ENCODE measurements around the gene LTF.
"Not testable (repeated sequence)": the region's sequence is repeated elsewhere in the genome, so short reads cannot be mapped to it uniquely, and the experiment has no call there.

Gene LTF

DNA sequence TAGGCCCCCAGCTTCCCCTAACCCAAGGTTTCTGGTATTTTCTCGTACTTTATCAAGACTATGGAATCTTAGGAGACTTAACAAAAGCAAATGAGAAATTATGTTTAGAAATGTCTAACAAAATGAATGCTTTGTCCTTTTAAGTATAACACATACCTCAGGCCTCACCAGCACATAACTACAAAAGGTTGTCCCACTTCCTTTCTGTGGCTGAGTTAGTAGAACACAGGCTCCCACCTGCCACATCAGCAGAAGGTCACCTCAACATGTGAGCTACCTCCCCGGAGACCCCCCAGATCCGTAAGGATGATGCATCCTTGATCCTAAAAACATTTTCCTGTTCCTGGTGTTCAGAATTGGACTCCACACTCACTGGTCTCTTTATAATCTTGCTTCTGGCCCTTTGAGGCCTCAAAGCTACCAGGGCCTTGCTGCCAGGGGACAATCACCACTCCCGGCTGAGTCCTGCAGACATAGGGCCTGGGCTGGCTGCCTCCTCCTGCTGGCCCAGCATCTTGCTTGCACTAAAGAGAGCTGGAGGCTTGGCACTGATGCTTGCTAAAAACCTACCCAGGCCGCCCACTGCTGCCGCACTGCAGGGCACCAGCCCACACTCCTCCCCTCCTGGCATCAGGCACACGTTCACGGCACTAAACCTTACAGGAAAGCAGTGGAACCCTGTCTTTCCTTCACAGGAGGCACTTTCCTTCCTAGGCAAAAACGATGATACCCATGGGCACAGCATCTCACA lies 54.8 kb downstream of the LTF start:
- DNase-seq: no peak

- no peak for DNase-seq
Observed at GRCh38 chr3:46408853-46409252, 55.9 kb downstream of the LTF start.

GRCh38 chr3:46407970-46408369 lies 56.7 kb downstream of the LTF start:
- no peak for DNase-seq

- DNase-seq: no peak
Observed at GRCh38 chr3:46406788-46407611, 57.7 kb downstream of the LTF start, which contains the start of the genes CCR5AS and CCRL2. CCR5AS (minus strand) TSS chr3:46407066. CCRL2 (plus strand) TSS chr3:46407259; CDS start chr3:46408080, 821 bp downstream.

- DNase-seq: no peak
Observed at GRCh38 chr3:46406443-46406787, 58.3 kb downstream of the LTF start.

GRCh38 chr3:46405301-46406019 lies 59.2 kb downstream of the LTF start:
- no peak for DNase-seq

GRCh38 chr3:46402902-46403301 lies 61.8 kb downstream of the LTF start:
- DNase-seq: not testable (repeated sequence)

DNA sequence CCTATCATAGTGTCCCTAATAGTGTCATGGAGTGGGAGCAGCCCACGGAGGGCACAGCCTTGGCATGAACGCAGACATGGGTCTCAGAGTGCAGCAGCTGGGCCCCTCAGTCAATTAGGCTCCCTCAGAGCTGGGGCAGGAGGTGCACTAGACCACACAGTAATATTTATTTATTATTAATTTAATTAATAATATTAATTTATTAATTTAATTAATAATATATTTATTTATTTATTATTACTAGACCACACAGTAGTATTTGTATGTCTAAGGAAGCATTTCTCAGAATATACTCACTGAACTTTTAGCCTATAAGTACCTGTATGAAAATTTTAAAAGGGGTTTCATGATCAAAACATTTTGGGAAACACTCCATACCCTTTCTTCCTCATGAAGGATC lies 63.1 kb downstream of the LTF start:
- no peak for DNase-seq

GRCh38 chr3:46400846-46401245 lies 63.9 kb downstream of the LTF start:
- DNase-seq: no peak

- DNase-seq: peak; percentile 65
Observed at GRCh38 chr3:46400000-46400734, 64.5 kb downstream of the LTF start.

- no peak for DNase-seq
Observed at GRCh38 chr3:46399557-46399956, 65.1 kb downstream of the LTF start.

GRCh38 chr3:46399098-46399497 lies 65.6 kb downstream of the LTF start:
- DNase-seq: no peak

DNA sequence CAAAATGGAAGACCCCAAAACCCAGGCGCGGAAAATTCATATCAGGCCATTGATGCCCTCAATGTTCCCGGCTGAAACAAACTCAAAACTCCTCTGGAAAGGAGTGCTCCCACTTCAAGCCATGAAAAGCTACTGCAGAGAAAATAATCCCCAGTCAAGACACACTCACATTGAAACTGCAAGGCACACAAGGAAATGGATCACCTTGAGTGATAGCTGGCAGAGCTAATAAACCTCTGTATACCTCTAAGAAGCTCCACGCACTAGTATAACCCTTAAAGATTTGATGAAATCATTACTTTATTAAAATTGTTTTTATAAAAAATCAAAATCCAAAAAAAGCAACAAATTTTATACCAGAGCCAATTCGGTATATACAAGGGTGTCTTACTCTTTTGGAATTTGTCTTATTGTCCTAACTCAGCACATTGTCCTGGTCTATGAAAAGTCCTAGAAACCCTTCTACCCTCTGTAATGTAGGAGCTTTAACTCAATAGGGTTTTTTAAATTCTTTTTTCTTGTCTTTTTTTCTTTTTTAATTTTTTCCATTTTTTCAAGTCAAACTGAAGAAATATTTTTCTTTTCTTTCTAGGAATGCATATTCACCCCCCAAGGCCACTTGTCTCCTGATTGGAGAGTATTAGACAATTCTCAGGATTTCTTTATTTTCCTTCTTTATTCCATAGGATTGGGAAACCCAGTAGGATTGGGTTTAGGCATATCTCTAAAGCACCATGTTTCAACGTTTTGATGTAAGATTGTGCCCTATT lies 66.3 kb downstream of the LTF start:
- DNase-seq: no peak

GRCh38 chr3:46397111-46397510 lies 67.6 kb downstream of the LTF start:
- DNase-seq: no peak

GRCh38 chr3:46395766-46396530 lies 68.8 kb downstream of the LTF start:
- DNase-seq: no peak

DNA sequence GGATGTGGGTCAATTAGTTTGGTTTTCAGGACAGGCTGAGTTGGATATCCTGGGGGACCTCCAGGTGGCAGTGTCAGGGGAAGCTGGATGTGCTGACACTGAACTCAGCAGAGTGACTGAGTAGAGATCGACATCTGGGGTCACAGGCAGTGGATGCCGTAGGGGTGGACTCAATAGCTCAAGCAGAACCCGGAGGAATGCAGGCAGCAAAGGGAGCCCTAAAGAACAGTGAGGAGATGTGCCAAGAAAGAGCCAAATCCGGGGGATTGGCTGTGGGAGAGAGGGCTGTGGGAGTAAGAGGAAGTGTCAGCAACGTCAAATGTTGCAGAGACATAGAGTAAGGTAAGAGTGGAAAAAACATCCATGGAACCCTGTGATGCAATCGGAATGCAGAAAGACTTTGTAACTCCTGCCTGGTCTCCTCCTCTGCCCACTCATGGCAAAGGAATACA lies 69.5 kb downstream of the LTF start:
- no peak for DNase-seq

GRCh38 chr3:46393554-46394434 lies 70.9 kb downstream of the LTF start:
- DNase-seq: no peak

GRCh38 chr3:46393011-46393410 lies 71.7 kb downstream of the LTF start:
- no peak for DNase-seq

- not testable (repeated sequence) for DNase-seq
Observed at GRCh38 chr3:46391526-46391925, 73.2 kb downstream of the LTF start.

GRCh38 chr3:46389306-46389705 lies 75.4 kb downstream of the LTF start:
- DNase-seq: no peak
